Neural cell (in vitro differentiated cells): ENCODE data around the gene RBM19.

ENCODE experiments used
- CTCF ChIP-seq: fragments of 450-650 bp; IDR thresholded peaks from 2 replicates; pipeline ENCODE4 v1.5.1; 2014; ENCODE audit warnings: antibody characterized with exemption, mild to moderate bottlenecking, moderate library complexity; ENCODE audit not compliant: poor library complexity, severe bottlenecking
- EP300 ChIP-seq: fragments of 450-650 bp; conservative IDR thresholded peaks from 2 replicates; pipeline ENCODE4 v1.6.1; 2014; ENCODE audit warnings: antibody characterized with exemption, mild to moderate bottlenecking, moderate library complexity; ENCODE audit not compliant: poor library complexity, severe bottlenecking
- EZH2 ChIP-seq: fragments of 200-600, 300-800 bp; shearing (Covaris generic), sonication (generic); IDR thresholded peaks from 2 replicates; pipeline ENCODE4 v1.6.1; 2014; ENCODE audit warnings: antibody characterized with exemption, low read length, borderline replicate concordance, mild to moderate bottlenecking; ENCODE audit not compliant: insufficient read depth, poor library complexity, severe bottlenecking
- POLR2AphosphoS5 ChIP-seq: IDR thresholded peaks from 2 replicates; pipeline ENCODE4 v1.6.1; 2012
- RAD21 ChIP-seq: fragments of 450-650 bp; conservative IDR thresholded peaks from 2 replicates; pipeline ENCODE4 v1.6.1; 2014; ENCODE audit warnings: antibody characterized with exemption, mild to moderate bottlenecking, moderate library complexity
- REST ChIP-seq: IDR thresholded peaks from 2 replicates; pipeline ENCODE4 v1.6.1; 2012; ENCODE audit warnings: borderline replicate concordance
- SMC3 ChIP-seq: fragments of 450-650 bp; conservative IDR thresholded peaks from 2 replicates; pipeline ENCODE4 v1.6.1; 2014; ENCODE audit warnings: antibody characterized with exemption, mild to moderate bottlenecking, moderate library complexity; ENCODE audit not compliant: poor library complexity

- TF ChIP-seq REST = no peak
- no peak for TF ChIP-seq EP300
- no peak for TF ChIP-seq POLR2AphosphoS5
- TF ChIP-seq RAD21 = no peak
- no peak for TF ChIP-seq CTCF
- no peak for TF ChIP-seq EZH2
- TF ChIP-seq SMC3 = no peak
Observed at GRCh38 chr12:113970211-113970610, 4.1 kb upstream of the RBM19 start.
